Naive thymus-derived CD4-positive, alpha-beta T cell (primary cell): Measurements from ENCODE around the gene GON4L. TPM values are rescaled to one million over a fixed set of nuclear protein-coding genes. Genes with fewer than 3 reads are reported as not detected.
A peak's percentile ranks its signal among the peaks of the same experiment; 100 is the strongest.
"Not testable (repeated sequence)": the region's sequence is repeated elsewhere in the genome, so short reads cannot be mapped to it uniquely, and the experiment has no call there.

Experiments used
- ATAC-seq: fragments of 150-1000 bp; cut with Tn5 transposase; 2 replicates; pipeline ENCODE4 v1.10.0; 2021; ENCODE audit warnings: mild to moderate bottlenecking, moderate library complexity
- CTCF ChIA-PET: fragments of 350-600 bp; sonication (Branson Sonifier 250); formaldehyde crosslinking; loops from one replicate; lab custom pipeline; 2021; ENCODE audit warnings: antibody characterized with exemption; lab: Charles Lee
- POLR2A ChIA-PET: fragments of 350-600 bp; sonication (Branson Sonifier 250); formaldehyde crosslinking; loops from one replicate; lab custom pipeline; 2021; ENCODE audit warnings: antibody characterized with exemption, inconsistent platforms; lab: Charles Lee
- DNase-seq, 9 donors: peaks; one replicate each; pipeline versions ENCODE4 v3.0.0 to v3.0.0-alpha.2; 2020 to 2022; ENCODE audit warnings: mixed read lengths in 1 of 9
- H3K27ac ChIP-seq: one replicate; pipeline ENCODE4 v1.7.0; 2013; ENCODE audit warnings: mild to moderate bottlenecking, low read depth, low read length, moderate library complexity
- H3K27me3 ChIP-seq, 2 donors: one replicate each; pipeline ENCODE4 v1.7.0; 2013; ENCODE audit warnings: low read length in 2 of 2, mild to moderate bottlenecking in 2 of 2, moderate library complexity in 2 of 2; ENCODE audit not compliant: control insufficient read depth in 2 of 2, insufficient read depth in 2 of 2
- H3K36me3 ChIP-seq, 3 experiments: 1 replicate in 2 of 3; 2 replicates in 1 of 3; pipeline ENCODE4 v1.7.0; 2013; ENCODE audit warnings: low read length in 3 of 3, mild to moderate bottlenecking in 3 of 3, moderate library complexity in 1 of 3; ENCODE audit not compliant: insufficient read depth in 3 of 3, control insufficient read depth in 2 of 3
- H3K4me1 ChIP-seq, 2 donors: one replicate each; pipeline ENCODE4 v1.7.0; 2013; ENCODE audit warnings: low read length in 2 of 2, mild to moderate bottlenecking in 2 of 2, moderate library complexity in 1 of 2; ENCODE audit not compliant: control insufficient read depth in 2 of 2, insufficient read depth in 2 of 2
- H3K4me3 ChIP-seq: 2 replicates; pipeline ENCODE4 v1.7.0; 2013; ENCODE audit warnings: mild to moderate bottlenecking, low read length
- H3K9me3 ChIP-seq, 3 experiments: 1 replicate in 2 of 3; 2 replicates in 1 of 3; pipeline ENCODE4 v1.7.0; 2013; ENCODE audit warnings: low read length in 3 of 3; ENCODE audit not compliant: control insufficient read depth in 2 of 3
- H3K27ac Mint-ChIP-seq, 9 donors: one replicate each; pipeline ENCODE4 v1.8.0; 2020 to 2022; ENCODE audit warnings: mixed read lengths in 9 of 9, mild to moderate bottlenecking in 8 of 9, moderate library complexity in 5 of 9, inconsistent platforms in 2 of 9
- H3K27me3 Mint-ChIP-seq, 5 donors: one replicate each; pipeline ENCODE4 v1.8.0; 2021 to 2022; ENCODE audit warnings: mixed read lengths in 5 of 5, mild to moderate bottlenecking in 1 of 5
- H3K36me3 Mint-ChIP-seq, 5 donors: one replicate each; pipeline ENCODE4 v1.8.0; 2020 to 2022; ENCODE audit warnings: mixed read lengths in 5 of 5, mild to moderate bottlenecking in 3 of 5, inconsistent platforms in 1 of 5
- H3K4me1 Mint-ChIP-seq, 7 donors: one replicate each; pipeline ENCODE4 v1.8.0; 2020 to 2022; ENCODE audit warnings: mixed read lengths in 7 of 7, mild to moderate bottlenecking in 3 of 7, inconsistent platforms in 1 of 7
- H3K4me3 Mint-ChIP-seq, 10 donors: one replicate each; pipeline ENCODE4 v1.8.0; 2020 to 2022; ENCODE audit warnings: mild to moderate bottlenecking in 10 of 10, mixed read lengths in 10 of 10, moderate library complexity in 6 of 10, inconsistent platforms in 2 of 10
- H3K9me3 Mint-ChIP-seq, 11 donors: one replicate each; pipeline ENCODE4 v1.8.0; 2020 to 2022; ENCODE audit warnings: mixed read lengths in 11 of 11, mild to moderate bottlenecking in 4 of 11, inconsistent platforms in 1 of 11, moderate library complexity in 1 of 11
- intact Hi-C, 2 donors: fragments of 100-400 bp; cut with micrococcal nuclease; formaldehyde crosslinking; loops; one replicate each; pipeline ENCODE4 v1.15.1; 2023
- polyA plus RNA-seq, 2 donors: library from polyadenylated mRNA; unstranded; fragments of 300-500 nt; fragmentation: Illumina TruSeq; gene quantifications; one replicate each; pipeline ENCODE4 v1.2.3, GENCODE V29; 2021
- total RNA-seq, 6 experiments: library from RNA in 5 of 6; stranded (reverse) in 5 of 6; gene quantifications; 1 replicate in 5 of 6; 2 replicates in 1 of 6; pipeline ENCODE4 v1.2.3 and lab custom pipeline; 2021 to 2026

The GON4L gene
- total and polyA plus RNA-seq, 7 experiments from 2014 or later = 25.4 to 138 (median 101) TPM

GRCh38 chr1:155703216-155703615 is 153.8 kb downstream of the GON4L start:
- Histone ChIP-seq H3K36me3 (no peaks in the 10 kb centered on the region), H3K4me3 (no peak overlapping the region), H3K4me1 (no peaks in the 10 kb centered on the region), H3K9me3 (no peaks in the 10 kb centered on the region), H3K27ac (no peak overlapping the region), H3K27me3 (no peaks in the 10 kb centered on the region)
- Mint-ChIP-seq H3K27me3 (no peaks in the 10 kb centered on the region), H3K9me3 (no peaks in the 10 kb centered on the region), H3K36me3 (peaks cover 0 to 11% (median 4%) of the 10 kb centered on the region in 5 donors), H3K4me1 (peaks cover 13 to 52% (median 42%) of the 10 kb centered on the region in 7 donors), H3K4me3 (no peak overlapping the region), H3K27ac (peak overlapping the region in 1 of 9 donors; percentile 73)
- DNase-seq = no peak
- CTCF ChIA-PET = no interaction called here
- intact Hi-C loops = no loop called here
- ATAC-seq = no peak
- POLR2A ChIA-PET = no interaction called here

- intact Hi-C loops, H3K27ac ChIP-seq, H3K4me3 Mint-ChIP-seq, H3K9me3 ChIP-seq, DNase-seq, H3K4me1 ChIP-seq, POLR2A ChIA-PET, H3K4me3 ChIP-seq, H3K36me3 ChIP-seq, H3K9me3 Mint-ChIP-seq, H3K27me3 Mint-ChIP-seq, H3K27me3 ChIP-seq, ATAC-seq, CTCF ChIA-PET: not testable (repeated sequence)
- H3K36me3 Mint-ChIP-seq = peaks cover 0 to 19% (median 9%) of the 10 kb centered on the region in 5 donors
- peaks cover 16 to 58% (median 48%) of the 10 kb centered on the region in 7 donors for H3K4me1 Mint-ChIP-seq
- peak overlapping the region in 1 of 9 donors; percentile 25 for H3K27ac Mint-ChIP-seq
Observed at GRCh38 chr1:155701675-155702074, 155.3 kb downstream of the GON4L start.

Other genes with a start within 250 kb of the GON4L start
- gene MSTO1, start 247.0 kb downstream of the GON4L start, total RNA-seq = 100 to 1,000 TPM in 2 of 5 experiments, 10 to 100 TPM in 3; 54.8 to 129 (median 76.7) TPM
- 10 to 100 TPM; 15.6 to 26.8 TPM for gene MSTO1, start 247.0 kb downstream of the GON4L start, polyA plus RNA-seq
- 100 to 1,000 TPM in 2 of 5 experiments, 10 to 100 TPM in 3; 81.2 to 130 (median 88.2) TPM for gene YY1AP1, start 168.4 kb downstream of the GON4L start, total RNA-seq
- 10 to 100 TPM; 37.4 to 59.3 TPM for gene YY1AP1, start 168.4 kb downstream of the GON4L start, polyA plus RNA-seq
- gene DAP3, start 168.1 kb downstream of the GON4L start, total RNA-seq = 100 to 1,000 TPM; 112 to 155 (median 145) TPM
- 100 to 1,000 TPM; 111 to 135 TPM for gene DAP3, start 168.1 kb downstream of the GON4L start, polyA plus RNA-seq
- 10 to 100 TPM in 2 of 5 experiments, 1 to 10 TPM in 3; 1.4 to 22.9 (median 2.7) TPM for gene SYT11, start 2.4 kb upstream of the GON4L start, total RNA-seq
- gene SYT11, start 2.4 kb upstream of the GON4L start, polyA plus RNA-seq = under 1 TPM; 0.39 to 0.48 TPM
- 10 to 100 TPM; 34.0 to 83.9 (median 41.4) TPM for gene RIT1, start 54.1 kb upstream of the GON4L start, total RNA-seq
- 10 to 100 TPM; 19.1 to 19.7 TPM for gene RIT1, start 54.1 kb upstream of the GON4L start, polyA plus RNA-seq
- 100 to 1,000 TPM in 2 of 5 experiments, 10 to 100 TPM in 3; 64.6 to 117 (median 79.8) TPM for gene KHDC4, start 77.2 kb upstream of the GON4L start, total RNA-seq
- 1 to 10 TPM; 8.1 to 9.3 TPM for gene KHDC4, start 77.2 kb upstream of the GON4L start, polyA plus RNA-seq
- gene RXFP4, start 84.4 kb upstream of the GON4L start, total RNA-seq = not detected
- gene RXFP4, start 84.4 kb upstream of the GON4L start, polyA plus RNA-seq = 1 to 10 TPM in 1 of 2 donors, under 1 TPM in 1; 0.60 to 1.3 TPM
- 100 to 1,000 TPM; 108 to 236 (median 182) TPM for gene ARHGEF2, start 121.3 kb upstream of the GON4L start, total RNA-seq
- gene ARHGEF2, start 121.3 kb upstream of the GON4L start, polyA plus RNA-seq = 10 to 100 TPM; 17.0 to 28.5 TPM
- gene SSR2, start 163.7 kb upstream of the GON4L start, total RNA-seq = 100 to 1,000 TPM; 207 to 278 (median 256) TPM
- 100 to 1,000 TPM; 366 to 393 TPM for gene SSR2, start 163.7 kb upstream of the GON4L start, polyA plus RNA-seq
- gene UBQLN4, start 196.6 kb upstream of the GON4L start, total RNA-seq = 10 to 100 TPM; 16.2 to 37.6 (median 31.3) TPM
- 1 to 10 TPM; 6.7 to 9.9 TPM for gene UBQLN4, start 196.6 kb upstream of the GON4L start, polyA plus RNA-seq
- 10 to 100 TPM; 13.3 to 66.1 (median 27.9) TPM for gene LAMTOR2, start 197.6 kb upstream of the GON4L start, total RNA-seq
- 10 to 100 TPM; 90.1 to 97.9 TPM for gene LAMTOR2, start 197.6 kb upstream of the GON4L start, polyA plus RNA-seq
- 1 to 10 TPM in 4 of 5 experiments, not detected in 1; 1.1 to 2.7 (median 2.2) TPM for gene RAB25, start 203.9 kb upstream of the GON4L start, total RNA-seq
- 1 to 10 TPM; 1.5 to 1.8 TPM for gene RAB25, start 203.9 kb upstream of the GON4L start, polyA plus RNA-seq
- gene MEX3A, start 225.3 kb upstream of the GON4L start, total RNA-seq = under 1 TPM in 4 of 5 experiments, not detected in 1; 0.05 to 0.15 (median 0.13) TPM
- not detected for gene MEX3A, start 225.3 kb upstream of the GON4L start, polyA plus RNA-seq